Ishikawa (cell line): ENCODE data around the gene GALNT14.

Experiments
- CEBPB ChIP-seq: IDR thresholded peaks from 2 replicates; pipeline ENCODE4 v1.6.1; 2012
- CREB1 ChIP-seq: IDR thresholded peaks from 2 replicates; pipeline ENCODE4 v1.6.1; 2012; ENCODE audit warnings: low read depth
- EP300 ChIP-seq: IDR thresholded peaks from 2 replicates; pipeline ENCODE4 v1.6.1; 2012; ENCODE audit warnings: borderline replicate concordance
- FOXM1 ChIP-seq: IDR thresholded peaks from 2 replicates; pipeline ENCODE4 v1.6.1; 2012; ENCODE audit warnings: low read depth, borderline replicate concordance
- MAX ChIP-seq: IDR thresholded peaks from 2 replicates; pipeline ENCODE4 v1.6.1; 2012
- TCF12 ChIP-seq: IDR thresholded peaks from 2 replicates; pipeline ENCODE4 v1.6.1; 2012; ENCODE audit warnings: low read depth
- USF1 ChIP-seq: IDR thresholded peaks from 2 replicates; pipeline ENCODE4 v1.6.1; 2012
- TF ChIP-seq, protein P1 (sequence below): IDR thresholded peaks from 2 replicates; pipeline ENCODE4 v1.6.1; 2012; ENCODE audit warnings: low read depth, mild to moderate bottlenecking

DNA sequence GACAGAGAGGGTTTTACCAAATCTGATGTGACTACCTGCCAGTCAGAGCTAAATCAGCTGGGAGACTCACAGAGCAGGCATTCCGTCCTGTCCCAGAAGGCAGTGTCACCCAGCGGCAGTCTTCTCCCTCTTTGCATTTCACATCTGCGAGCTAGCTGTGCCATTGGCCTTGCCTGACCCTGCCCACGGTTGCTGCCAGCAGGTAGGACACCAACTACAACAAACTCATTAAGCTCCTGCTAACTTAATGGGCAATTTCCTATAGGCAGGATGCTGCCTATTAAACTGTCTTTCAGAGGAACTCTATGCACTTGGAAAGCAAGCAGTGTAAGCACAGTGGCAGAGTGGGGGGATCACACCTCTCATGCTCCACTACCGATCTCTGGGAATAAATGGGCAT is 214.6 kb downstream of the GALNT14 start:
- TF ChIP-seq TCF12 (no peak), CEBPB (no peak), FOXM1 (no peak), MAX (no peak), USF1 (no peak), CREB1 (no peak), EP300 (no peak)
- TF ChIP-seq, protein P1, sequence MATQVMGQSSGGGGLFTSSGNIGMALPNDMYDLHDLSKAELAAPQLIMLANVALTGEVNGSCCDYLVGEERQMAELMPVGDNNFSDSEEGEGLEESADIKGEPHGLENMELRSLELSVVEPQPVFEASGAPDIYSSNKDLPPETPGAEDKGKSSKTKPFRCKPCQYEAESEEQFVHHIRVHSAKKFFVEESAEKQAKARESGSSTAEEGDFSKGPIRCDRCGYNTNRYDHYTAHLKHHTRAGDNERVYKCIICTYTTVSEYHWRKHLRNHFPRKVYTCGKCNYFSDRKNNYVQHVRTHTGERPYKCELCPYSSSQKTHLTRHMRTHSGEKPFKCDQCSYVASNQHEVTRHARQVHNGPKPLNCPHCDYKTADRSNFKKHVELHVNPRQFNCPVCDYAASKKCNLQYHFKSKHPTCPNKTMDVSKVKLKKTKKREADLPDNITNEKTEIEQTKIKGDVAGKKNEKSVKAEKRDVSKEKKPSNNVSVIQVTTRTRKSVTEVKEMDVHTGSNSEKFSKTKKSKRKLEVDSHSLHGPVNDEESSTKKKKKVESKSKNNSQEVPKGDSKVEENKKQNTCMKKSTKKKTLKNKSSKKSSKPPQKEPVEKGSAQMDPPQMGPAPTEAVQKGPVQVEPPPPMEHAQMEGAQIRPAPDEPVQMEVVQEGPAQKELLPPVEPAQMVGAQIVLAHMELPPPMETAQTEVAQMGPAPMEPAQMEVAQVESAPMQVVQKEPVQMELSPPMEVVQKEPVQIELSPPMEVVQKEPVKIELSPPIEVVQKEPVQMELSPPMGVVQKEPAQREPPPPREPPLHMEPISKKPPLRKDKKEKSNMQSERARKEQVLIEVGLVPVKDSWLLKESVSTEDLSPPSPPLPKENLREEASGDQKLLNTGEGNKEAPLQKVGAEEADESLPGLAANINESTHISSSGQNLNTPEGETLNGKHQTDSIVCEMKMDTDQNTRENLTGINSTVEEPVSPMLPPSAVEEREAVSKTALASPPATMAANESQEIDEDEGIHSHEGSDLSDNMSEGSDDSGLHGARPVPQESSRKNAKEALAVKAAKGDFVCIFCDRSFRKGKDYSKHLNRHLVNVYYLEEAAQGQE: no peak
